Measurements from ENCODE around the gene SEMA4D.

Gene SEMA4D

DNA sequence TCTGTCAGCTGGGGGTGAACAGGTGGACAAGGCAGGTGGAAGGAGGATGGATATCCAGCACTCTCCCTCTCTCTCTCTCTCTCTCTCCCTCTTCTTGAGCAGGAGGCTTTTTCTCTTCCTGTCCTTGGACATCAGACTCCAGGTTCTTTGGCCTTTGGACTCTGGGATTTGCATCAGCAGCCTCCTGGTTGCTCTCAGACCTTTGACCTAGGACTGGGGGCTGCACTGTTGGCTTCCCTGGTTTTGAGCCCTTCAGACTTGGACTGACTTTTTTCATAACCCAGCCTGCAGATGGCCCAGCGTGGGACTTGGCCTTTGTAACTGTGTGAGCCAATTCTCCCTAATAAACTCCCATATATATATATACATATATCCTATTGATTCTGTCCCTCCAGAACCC lies 35.0 kb upstream of the SEMA4D start:
- Histone ChIP-seq H2AK5ac (ENCODE audit: low read depth, low read length) (no peak overlapping the region), H3K18ac (ENCODE audit: low read length) (no peak overlapping the region), H3K23ac (ENCODE audit: low read depth, low read length, poor library complexity) (no peak overlapping the region), H3K4me3 (ENCODE audit: low read length in 2 of 2) (no peak overlapping the region), H2BK120ac (ENCODE audit: low read depth, low read length) (no peak overlapping the region), H4K91ac (ENCODE audit: low read depth, low read length, poor library complexity) (no peak overlapping the region), H2AFZ (ENCODE audit: low read length) (no peak overlapping the region), H3K4me1 (ENCODE audit: control insufficient read depth in 2 of 2, insufficient read depth in 1 of 2, low read depth in 1 of 2, low read length in 2 of 2) (peaks cover 0 to 1% of the 10 kb centered on the region in 2 donors), H3K14ac (ENCODE audit: low read length) (no peak overlapping the region), H3K4ac (ENCODE audit: low read length) (no peak overlapping the region), H3K9me3 (replicated peaks in 1 of 2; ENCODE audit: control insufficient read depth in 2 of 2, insufficient read depth in 1 of 2, low read depth in 1 of 2, low read length in 2 of 2) (peaks cover 0 to 3% of the 10 kb centered on the region in 2 donors), H2BK15ac (ENCODE audit: low read length) (no peak overlapping the region), H3K79me1 (ENCODE audit: low read depth, low read length) (no peaks in the 10 kb centered on the region), H2BK12ac (ENCODE audit: low read length) (no peak overlapping the region), H2BK5ac (ENCODE audit: low read length) (no peak overlapping the region), H3K27me3 (ENCODE audit: control insufficient read depth in 3 of 3, insufficient read depth in 3 of 3, low read depth in 1 of 3, low read length in 3 of 3) (peaks cover 0 to 14% (median 0%) of the 10 kb centered on the region in 3 experiments), H3K27ac (replicated peaks; ENCODE audit: low read length) (no peak overlapping the region), H3K4me2 (ENCODE audit: insufficient read depth, low read length, poor library complexity, severe bottlenecking) (no peak overlapping the region), H4K8ac (ENCODE audit: low read depth, low read length) (no peak overlapping the region), H3K9ac (ENCODE audit: low read depth, low read length, poor library complexity) (no peak overlapping the region), H3K36me3 (replicated peaks in 1 of 2; ENCODE audit: control insufficient read depth in 2 of 2, insufficient read depth in 2 of 2, low read length in 2 of 2) (no peaks in the 10 kb centered on the region)
- no peak for DNase-seq (ENCODE audit: low spot score)
- WGBS, 2 donors (ENCODE audit: extremely low coverage in 2 of 2, insufficient read length in 2 of 2, insufficient replicate concordance in 1 of 2): no CpG with 5 or more reads among the region's 1 CpG

DNA sequence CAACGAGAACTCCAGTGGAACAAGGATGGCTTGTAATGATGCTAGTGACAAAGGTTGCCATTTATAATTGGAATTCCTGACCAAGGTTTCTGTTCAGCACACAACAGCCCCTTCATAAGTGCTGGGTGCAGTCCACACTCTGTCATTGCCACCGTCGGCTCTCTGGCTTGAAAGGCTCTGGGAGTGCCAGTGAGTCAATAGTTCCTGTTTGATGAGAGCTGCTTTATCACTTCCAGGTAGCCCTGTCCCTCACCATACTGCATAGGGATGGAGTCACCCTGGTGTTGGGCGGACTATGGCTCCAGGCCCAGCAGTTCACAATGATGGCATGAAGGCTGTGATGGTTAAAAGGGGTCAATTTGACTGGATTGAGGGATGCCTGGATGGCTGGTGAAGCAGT lies 34.6 kb upstream of the SEMA4D start:
- H2BK120ac ChIP-seq (ENCODE audit: low read depth, low read length): no peak overlapping the region
- H3K18ac ChIP-seq (ENCODE audit: low read length): no peak overlapping the region
- H3K27ac ChIP-seq (replicated peaks; ENCODE audit: low read length): no peak overlapping the region
- no peak overlapping the region for H2BK12ac ChIP-seq (ENCODE audit: low read length)
- H3K79me1 ChIP-seq (ENCODE audit: low read depth, low read length): no peaks in the 10 kb centered on the region
- no peak overlapping the region for H3K9ac ChIP-seq (ENCODE audit: low read depth, low read length, poor library complexity)
- no CpG with 5 or more reads among the region's 4 CpGs for WGBS, 2 donors (ENCODE audit: extremely low coverage in 2 of 2, insufficient read length in 2 of 2, insufficient replicate concordance in 1 of 2)
- no peaks in the 10 kb centered on the region for H3K36me3 ChIP-seq (replicated peaks in 1 of 2; ENCODE audit: control insufficient read depth in 2 of 2, insufficient read depth in 2 of 2, low read length in 2 of 2)
- H2BK5ac ChIP-seq (ENCODE audit: low read length): no peak overlapping the region
- peaks cover 0 to 3% of the 10 kb centered on the region in 2 donors for H3K9me3 ChIP-seq (replicated peaks in 1 of 2; ENCODE audit: control insufficient read depth in 2 of 2, insufficient read depth in 1 of 2, low read depth in 1 of 2, low read length in 2 of 2)
- H2BK15ac ChIP-seq (ENCODE audit: low read length): no peak overlapping the region
- no peak overlapping the region for H3K14ac ChIP-seq (ENCODE audit: low read length)
- H2AK5ac ChIP-seq (ENCODE audit: low read depth, low read length): no peak overlapping the region
- no peak overlapping the region for H4K91ac ChIP-seq (ENCODE audit: low read depth, low read length, poor library complexity)
- H3K4me1 ChIP-seq (ENCODE audit: control insufficient read depth in 2 of 2, insufficient read depth in 1 of 2, low read depth in 1 of 2, low read length in 2 of 2): peaks cover 0 to 1% of the 10 kb centered on the region in 2 donors
- H3K4ac ChIP-seq (ENCODE audit: low read length): no peak overlapping the region
- H3K23ac ChIP-seq (ENCODE audit: low read depth, low read length, poor library complexity): no peak overlapping the region
- peaks cover 0 to 10% (median 0%) of the 10 kb centered on the region in 3 experiments for H3K27me3 ChIP-seq (ENCODE audit: control insufficient read depth in 3 of 3, insufficient read depth in 3 of 3, low read depth in 1 of 3, low read length in 3 of 3)
- no peak overlapping the region for H3K4me2 ChIP-seq (ENCODE audit: insufficient read depth, low read length, poor library complexity, severe bottlenecking)
- no peak for DNase-seq (ENCODE audit: low spot score)
- no peak overlapping the region for H2AFZ ChIP-seq (ENCODE audit: low read length)
- H4K8ac ChIP-seq (ENCODE audit: low read depth, low read length): no peak overlapping the region
- no peak overlapping the region for H3K4me3 ChIP-seq (ENCODE audit: low read length in 2 of 2)

DNA sequence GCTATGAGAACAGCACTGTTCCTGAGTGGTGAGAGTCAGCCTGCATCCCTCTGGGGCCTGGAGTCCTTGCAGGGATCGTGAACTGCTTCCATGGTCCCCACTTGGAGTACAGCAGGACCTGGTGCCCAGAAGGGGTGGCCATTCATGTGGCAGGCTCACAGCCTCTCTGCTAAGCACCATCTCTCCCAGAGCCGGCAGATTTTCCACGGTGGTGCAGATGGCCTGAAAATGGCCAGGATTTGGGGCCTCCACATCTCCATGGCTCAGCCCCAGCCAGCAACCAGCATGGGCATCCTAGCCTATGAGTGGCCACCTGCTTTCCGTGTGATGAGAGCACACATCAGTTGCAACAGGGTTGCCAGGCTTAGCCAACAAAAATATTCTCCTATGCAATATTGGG lies 33.9 kb upstream of the SEMA4D start:
- H3K79me1 ChIP-seq (ENCODE audit: low read depth, low read length): no peaks in the 10 kb centered on the region
- H2BK5ac ChIP-seq (ENCODE audit: low read length): no peak overlapping the region
- no peak overlapping the region for H2BK120ac ChIP-seq (ENCODE audit: low read depth, low read length)
- no peak overlapping the region for H3K14ac ChIP-seq (ENCODE audit: low read length)
- no peak overlapping the region for H4K8ac ChIP-seq (ENCODE audit: low read depth, low read length)
- H2AK5ac ChIP-seq (ENCODE audit: low read depth, low read length): no peak overlapping the region
- no peak overlapping the region for H2BK15ac ChIP-seq (ENCODE audit: low read length)
- peaks cover 0 to 14% (median 0%) of the 10 kb centered on the region in 3 experiments for H3K27me3 ChIP-seq (ENCODE audit: control insufficient read depth in 3 of 3, insufficient read depth in 3 of 3, low read depth in 1 of 3, low read length in 3 of 3)
- no peak overlapping the region for H3K4me3 ChIP-seq (ENCODE audit: low read length in 2 of 2)
- H3K36me3 ChIP-seq (replicated peaks in 1 of 2; ENCODE audit: control insufficient read depth in 2 of 2, insufficient read depth in 2 of 2, low read length in 2 of 2): no peaks in the 10 kb centered on the region
- no peak overlapping the region for H3K4ac ChIP-seq (ENCODE audit: low read length)
- H2AFZ ChIP-seq (ENCODE audit: low read length): no peak overlapping the region
- no peak overlapping the region for H4K91ac ChIP-seq (ENCODE audit: low read depth, low read length, poor library complexity)
- no peak for DNase-seq (ENCODE audit: low spot score)
- H3K9ac ChIP-seq (ENCODE audit: low read depth, low read length, poor library complexity): no peak overlapping the region
- no peak overlapping the region for H3K23ac ChIP-seq (ENCODE audit: low read depth, low read length, poor library complexity)
- H3K18ac ChIP-seq (ENCODE audit: low read length): no peak overlapping the region
- peaks cover 0 to 1% of the 10 kb centered on the region in 2 donors for H3K4me1 ChIP-seq (ENCODE audit: control insufficient read depth in 2 of 2, insufficient read depth in 1 of 2, low read depth in 1 of 2, low read length in 2 of 2)
- no CpG with 5 or more reads among the region's 4 CpGs for WGBS, 2 donors (ENCODE audit: extremely low coverage in 2 of 2, insufficient read length in 2 of 2, insufficient replicate concordance in 1 of 2)
- H2BK12ac ChIP-seq (ENCODE audit: low read length): no peak overlapping the region
- H3K4me2 ChIP-seq (ENCODE audit: insufficient read depth, low read length, poor library complexity, severe bottlenecking): no peak overlapping the region
- H3K27ac ChIP-seq (replicated peaks; ENCODE audit: low read length): no peak overlapping the region
- H3K9me3 ChIP-seq (replicated peaks in 1 of 2; ENCODE audit: control insufficient read depth in 2 of 2, insufficient read depth in 1 of 2, low read depth in 1 of 2, low read length in 2 of 2): peaks cover 0 to 3% of the 10 kb centered on the region in 2 donors

DNA sequence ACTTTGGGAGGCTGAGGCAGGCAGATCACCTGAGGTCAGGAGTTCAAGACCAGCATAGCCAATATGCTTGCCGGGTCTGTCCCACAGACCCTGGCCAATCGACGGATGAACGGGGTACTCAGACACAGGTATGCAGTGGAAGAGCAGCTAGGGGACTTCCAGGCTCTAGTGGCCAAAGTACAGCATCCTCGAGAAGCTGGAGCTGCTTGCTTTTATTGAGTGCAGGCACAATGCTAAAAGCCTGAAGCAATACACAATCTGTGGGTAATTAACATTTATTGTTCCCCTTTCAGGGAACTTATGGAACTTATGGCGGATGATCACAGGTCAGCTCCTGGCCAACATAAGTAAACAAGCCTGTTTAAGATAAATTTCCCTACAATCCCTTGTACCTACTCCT lies 32.8 kb upstream of the SEMA4D start:
- no peak for DNase-seq (ENCODE audit: low spot score)
- Histone ChIP-seq H2BK15ac (ENCODE audit: low read length) (no peak overlapping the region), H3K9me3 (replicated peaks in 1 of 2; ENCODE audit: control insufficient read depth in 2 of 2, insufficient read depth in 1 of 2, low read depth in 1 of 2, low read length in 2 of 2) (peaks cover 0 to 3% of the 10 kb centered on the region in 2 donors), H3K79me1 (ENCODE audit: low read depth, low read length) (no peaks in the 10 kb centered on the region), H2AK5ac (ENCODE audit: low read depth, low read length) (no peak overlapping the region), H2BK5ac (ENCODE audit: low read length) (no peak overlapping the region), H3K4me1 (ENCODE audit: control insufficient read depth in 2 of 2, insufficient read depth in 1 of 2, low read depth in 1 of 2, low read length in 2 of 2) (peaks cover 0 to 1% of the 10 kb centered on the region in 2 donors), H3K18ac (ENCODE audit: low read length) (no peak overlapping the region), H2BK12ac (ENCODE audit: low read length) (no peak overlapping the region), H3K36me3 (replicated peaks in 1 of 2; ENCODE audit: control insufficient read depth in 2 of 2, insufficient read depth in 2 of 2, low read length in 2 of 2) (no peaks in the 10 kb centered on the region), H4K91ac (ENCODE audit: low read depth, low read length, poor library complexity) (no peak overlapping the region), H3K14ac (ENCODE audit: low read length) (no peak overlapping the region), H3K4ac (ENCODE audit: low read length) (no peak overlapping the region), H3K9ac (ENCODE audit: low read depth, low read length, poor library complexity) (no peak overlapping the region), H3K27me3 (ENCODE audit: control insufficient read depth in 3 of 3, insufficient read depth in 3 of 3, low read depth in 1 of 3, low read length in 3 of 3) (peaks cover 0 to 16% (median 0%) of the 10 kb centered on the region in 3 experiments), H3K27ac (replicated peaks; ENCODE audit: low read length) (no peak overlapping the region), H3K4me3 (ENCODE audit: low read length in 2 of 2) (no peak overlapping the region), H2AFZ (ENCODE audit: low read length) (no peak overlapping the region), H2BK120ac (ENCODE audit: low read depth, low read length) (no peak overlapping the region), H3K23ac (ENCODE audit: low read depth, low read length, poor library complexity) (no peak overlapping the region), H3K4me2 (ENCODE audit: insufficient read depth, low read length, poor library complexity, severe bottlenecking) (no peak overlapping the region), H4K8ac (ENCODE audit: low read depth, low read length) (no peak overlapping the region)
- WGBS, 2 donors (ENCODE audit: extremely low coverage in 2 of 2, insufficient read length in 2 of 2, insufficient replicate concordance in 1 of 2): no CpG with 5 or more reads among the region's 6 CpGs

Measured in neuronal stem cell (in vitro differentiated cells).